LNCaP clone FGC (cell line): ENCODE data around the gene LOXL1.
A peak's percentile ranks its signal among the peaks of the same experiment; 100 is the strongest.
"Not testable (repeated sequence)": the region's sequence is repeated elsewhere in the genome, so short reads cannot be mapped to it uniquely, and the experiment has no call there.

Source experiments
- DNase-seq: peaks from one replicate; pipeline ENCODE4 v3.0.0-alpha.2; 2011; ENCODE audit warnings: low read depth
- H3K4me3 ChIP-seq: 2 replicates; pipeline ENCODE4 v1.5.1; 2011; ENCODE audit warnings: mild to moderate bottlenecking, low read depth, low read length, control low read depth
- CTCF ChIP-seq: IDR thresholded peaks from 2 replicates; pipeline ENCODE4 v1.5.1; 2012; ENCODE audit warnings: mild to moderate bottlenecking; ENCODE audit not compliant: control insufficient read depth, insufficient read depth; ENCODE audit errors: extremely low read depth

Gene LOXL1

GRCh38 chr15:73935547-73935946, 9.3 kb downstream of the LOXL1 start:
- no peak for TF ChIP-seq CTCF
- no peak overlapping the region for H3K4me3 ChIP-seq
- no peak for DNase-seq

DNA sequence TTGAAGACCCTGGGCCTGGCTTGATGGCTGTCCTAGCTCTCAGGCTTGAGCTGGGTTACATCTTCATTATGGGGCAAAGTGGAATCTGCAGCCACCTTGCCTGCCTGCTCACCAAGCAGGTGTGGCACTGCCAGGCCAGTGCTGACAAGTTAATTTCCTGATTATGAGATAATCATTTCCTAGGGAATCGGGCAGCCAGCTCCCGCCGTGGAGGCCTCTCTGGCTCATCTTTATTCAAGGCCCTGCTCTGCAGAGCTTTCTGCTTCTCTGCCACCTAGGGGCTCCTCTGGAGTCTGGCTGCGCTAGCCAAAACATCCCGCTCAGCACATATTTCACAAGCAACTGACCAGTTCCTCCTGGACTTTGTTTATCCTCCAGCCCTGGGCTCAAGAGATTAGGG, 9.9 kb downstream of the LOXL1 start:
- peak; percentile 23 for DNase-seq
- H3K4me3 ChIP-seq, result no peak overlapping the region
- 0 out of 2 replicates have a peak, but pooled peaks have one; percentile 11 for TF ChIP-seq CTCF

DNA sequence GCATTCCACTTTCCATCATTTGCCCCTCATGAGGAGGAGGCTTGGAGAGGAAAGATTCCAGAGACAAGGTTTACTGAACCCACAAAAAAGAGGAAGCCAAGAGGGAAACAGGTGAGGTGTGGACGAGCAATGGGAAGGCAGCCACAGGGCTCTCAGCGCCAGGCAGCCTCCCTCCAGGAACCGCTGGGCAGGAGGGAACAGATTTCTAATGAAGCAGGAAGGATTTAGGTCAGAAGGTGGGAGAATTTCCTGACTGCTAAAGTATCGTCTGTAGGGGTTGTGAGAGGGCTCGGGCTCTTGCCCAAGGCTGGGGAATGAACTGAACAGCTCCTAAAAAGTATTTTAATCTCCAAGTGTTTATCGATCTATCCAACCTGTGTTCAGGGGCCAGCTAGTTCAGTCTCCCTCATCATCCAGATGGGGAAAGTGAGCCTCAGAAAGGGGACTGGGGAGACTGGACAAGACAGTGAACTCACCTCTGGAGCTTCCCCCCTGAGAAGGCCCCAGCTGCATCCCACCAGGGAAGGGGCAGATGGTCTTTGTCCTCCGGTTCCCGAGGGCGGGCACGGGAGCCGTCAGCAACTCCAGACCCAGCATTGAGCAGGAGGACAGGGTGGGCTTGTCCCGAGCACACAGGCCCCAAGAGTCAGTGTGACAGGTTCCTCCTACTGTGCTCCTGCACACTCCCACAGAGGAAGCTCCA, 10.5 kb downstream of the LOXL1 start:
- no peak for DNase-seq
- no peak overlapping the region for H3K4me3 ChIP-seq
- no peak for TF ChIP-seq CTCF

DNA sequence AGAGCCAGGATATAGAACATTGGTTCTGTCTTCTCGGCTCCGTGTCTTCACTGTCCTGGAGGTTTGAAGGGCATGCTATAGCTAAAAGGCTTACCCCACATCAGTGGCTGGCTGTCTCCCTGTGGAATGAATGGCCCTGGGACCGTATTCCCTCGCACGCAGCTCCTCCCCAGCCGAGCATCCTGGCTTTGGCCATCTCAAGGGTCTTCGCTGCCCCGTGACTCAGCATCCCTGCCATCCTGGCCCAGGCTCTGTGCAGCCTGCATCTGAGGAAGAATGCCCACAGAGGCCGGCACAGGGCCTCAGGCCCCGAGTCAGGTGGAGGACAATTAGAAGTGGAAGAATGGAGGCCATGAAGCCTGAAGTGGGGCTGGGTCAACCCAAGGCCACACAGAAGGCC, 11.0 kb downstream of the LOXL1 start:
- no peak for TF ChIP-seq CTCF
- DNase-seq, result no peak
- no peak overlapping the region for H3K4me3 ChIP-seq

GRCh38 chr15:73937726-73938125, 11.5 kb downstream of the LOXL1 start:
- no peak overlapping the region for H3K4me3 ChIP-seq
- no peak for DNase-seq
- no peak for TF ChIP-seq CTCF

DNA sequence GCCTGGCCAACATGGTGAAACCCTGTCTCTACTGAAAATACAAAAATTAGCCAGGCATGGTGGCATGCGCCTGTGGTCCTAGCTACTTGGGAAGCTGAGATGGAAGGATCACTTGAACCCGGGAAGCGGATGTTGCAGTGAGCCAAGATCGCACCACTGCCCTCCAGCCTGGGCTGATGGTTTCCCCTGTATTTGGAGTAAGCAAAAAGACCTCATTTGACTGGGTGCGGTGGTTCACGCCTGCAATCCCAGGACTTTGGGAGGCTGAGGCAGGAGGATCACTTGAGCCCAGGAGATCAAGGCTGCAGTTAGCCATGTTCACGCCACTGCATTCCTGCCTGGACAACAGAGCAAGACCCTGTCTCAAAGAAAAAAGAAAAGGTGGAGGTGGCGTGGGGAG, 12.3 kb downstream of the LOXL1 start:
- not testable (repeated sequence) for DNase-seq, H3K4me3 ChIP-seq

DNA sequence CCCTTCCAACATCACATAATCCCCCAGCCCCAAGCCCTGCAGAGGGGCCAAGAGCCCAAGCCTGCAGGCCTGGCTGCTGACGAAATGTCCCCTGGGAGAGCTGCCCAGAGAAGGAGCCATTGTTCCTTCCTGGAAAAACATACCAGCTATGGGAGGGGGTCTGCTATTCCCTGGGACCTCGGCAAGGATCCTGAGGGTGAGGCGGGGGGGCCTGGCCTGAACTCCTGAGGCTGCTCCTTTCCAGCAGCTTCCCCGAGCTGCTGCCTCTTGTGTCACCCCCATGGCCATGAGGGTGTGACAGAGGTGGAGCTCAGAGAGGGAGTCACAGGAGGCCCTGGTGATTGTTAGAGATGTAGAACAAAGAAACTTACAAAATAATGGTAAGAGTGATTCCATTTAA, 12.9 kb downstream of the LOXL1 start:
- no peak for TF ChIP-seq CTCF
- DNase-seq, result no peak

More for the DNA sequence above, 12.9 kb downstream of the LOXL1 start:
- H3K4me3 ChIP-seq, result no peak overlapping the region
